HFFc6 (cell line): ENCODE results near the gene TICAM2. TPM values are rescaled to one million over a fixed set of nuclear protein-coding genes. Genes with fewer than 3 reads are reported as not detected.
A peak's percentile ranks its signal among the peaks of the same experiment; 100 is the strongest.

Experiments used
- DNase-seq: peaks from one replicate; pipeline ENCODE4 v3.0.0-alpha.2; 2018
- H3K27ac Mint-ChIP-seq: 2 replicates; pipeline ENCODE4 v1.8.0; 2020; ENCODE audit warnings: mild to moderate bottlenecking, mixed read lengths
- H3K27me3 Mint-ChIP-seq: 2 replicates; pipeline ENCODE4 v1.8.0; 2021; ENCODE audit warnings: mild to moderate bottlenecking, moderate library complexity, mixed read lengths; ENCODE audit not compliant: insufficient read depth
- H3K36me3 Mint-ChIP-seq: 2 replicates; pipeline ENCODE4 v1.8.0; 2021; ENCODE audit warnings: low read depth, mixed read lengths
- H3K4me1 Mint-ChIP-seq: 2 replicates; pipeline ENCODE4 v1.8.0; 2020; ENCODE audit warnings: low read depth, mixed read lengths
- H3K4me3 Mint-ChIP-seq: 2 replicates; pipeline ENCODE4 v1.8.0; 2020; ENCODE audit warnings: mild to moderate bottlenecking, moderate library complexity, mixed read lengths
- H3K9me3 Mint-ChIP-seq: 2 replicates; pipeline ENCODE4 v1.8.0; 2020; ENCODE audit warnings: mild to moderate bottlenecking, mixed read lengths
- CTCF ChIP-seq: fragments of 200-600 bp; sonication (generic); IDR thresholded peaks from 2 replicates; pipeline ENCODE4 v1.5.0; 2021; ENCODE audit warnings: antibody characterized with exemption, mild to moderate bottlenecking
- total RNA-seq, 6 experiments: library from RNA; stranded (reverse); fragmentation: NEBNext Ultra II Directional; extraction: Animal tissue kit (Norgen Biotek cat#: 25700); gene quantifications; 2 replicates in 1 of 6; 3 replicates in 5 of 6; pipeline ENCODE4 v1.2.3, GENCODE V29; 2021

The TICAM2 gene
- total RNA-seq, 6 experiments from 2014 or later, result 8.3 to 15.9 (median 13.1) TPM

DNA sequence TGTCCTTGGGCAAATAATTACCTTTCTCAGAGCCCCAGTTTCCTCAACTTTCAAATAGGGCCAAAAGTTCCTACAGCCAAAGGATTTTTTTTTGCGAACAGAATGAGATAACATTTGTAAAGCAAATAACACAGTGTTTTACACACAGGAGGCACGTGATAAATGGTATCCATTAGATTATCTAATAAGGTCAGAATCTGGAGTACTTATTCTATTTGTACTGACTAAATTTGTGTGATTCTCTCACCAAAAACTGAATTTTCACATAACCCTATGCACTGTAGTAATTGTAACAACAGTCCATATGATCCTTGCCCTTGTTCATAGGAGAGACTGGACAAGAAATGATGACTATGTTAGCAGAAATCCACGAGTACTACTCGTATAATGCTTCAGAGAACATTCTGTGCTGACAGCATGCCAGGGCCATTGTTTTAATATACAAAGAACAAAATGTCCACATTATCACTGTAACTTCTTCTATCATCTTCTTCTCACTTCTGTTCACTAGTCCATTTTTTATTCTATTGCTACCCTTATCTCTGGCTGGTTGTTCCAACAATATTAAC, 43.8 kb downstream of the TICAM2 start:
- no peaks in the 10 kb centered on the region; the same call in 1 of the 2 replicates for H3K27me3 Mint-ChIP-seq
- peaks cover 59% of the 10 kb centered on the region for H3K4me1 Mint-ChIP-seq
- peaks cover 12% of the 10 kb centered on the region; the same call in 1 of the 2 replicates for H3K36me3 Mint-ChIP-seq
- TF ChIP-seq CTCF, result no peak
- no peaks in the 10 kb centered on the region for H3K9me3 Mint-ChIP-seq
- no peak for DNase-seq
- H3K27ac Mint-ChIP-seq, result peak overlapping the region; percentile 88
- H3K4me3 Mint-ChIP-seq, result peak overlapping the region; percentile 18

DNA sequence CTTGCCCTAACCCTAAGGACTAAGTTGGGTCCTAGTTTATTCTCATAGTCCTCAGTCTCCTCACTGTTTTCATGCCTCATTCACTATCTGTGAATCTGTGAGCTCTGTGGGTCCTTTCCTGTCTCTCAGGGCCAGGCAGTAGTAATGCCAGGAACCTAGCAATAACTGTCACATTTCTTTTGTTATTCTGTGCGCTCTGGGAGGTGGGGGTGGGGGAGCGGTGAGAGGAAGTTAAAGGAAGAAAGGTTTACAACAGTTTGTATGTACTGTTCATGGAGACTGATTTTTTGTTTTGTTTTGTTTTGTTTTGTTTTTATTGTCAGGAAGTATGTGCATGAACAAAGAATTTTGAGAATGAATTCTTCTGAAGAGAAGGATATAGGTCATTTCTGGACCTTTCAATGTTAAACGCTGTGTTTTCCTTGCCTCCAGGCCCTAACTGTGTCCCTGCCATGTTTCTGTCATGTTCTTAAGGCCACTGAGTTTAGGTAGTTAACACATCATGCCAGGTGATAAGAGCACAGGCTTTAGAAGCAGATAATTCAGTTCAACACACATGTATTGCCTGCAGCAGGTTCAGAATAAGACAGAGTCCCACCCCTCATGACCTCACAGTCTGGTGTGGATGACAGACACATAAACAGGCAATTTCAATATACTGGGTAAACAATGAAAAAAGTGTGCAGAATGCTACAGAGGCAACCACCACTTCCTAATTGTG, 44.5 kb downstream of the TICAM2 start:
- no peak for TF ChIP-seq CTCF
- H3K27ac Mint-ChIP-seq, result peak overlapping the region; percentile 88
- H3K4me3 Mint-ChIP-seq, result peak overlapping the region; percentile 1; the same call in 1 of the 2 replicates
- H3K4me1 Mint-ChIP-seq, result peaks cover 66% of the 10 kb centered on the region
- no peaks in the 10 kb centered on the region for H3K9me3 Mint-ChIP-seq
- no peaks in the 10 kb centered on the region; the same call in 1 of the 2 replicates for H3K27me3 Mint-ChIP-seq
- DNase-seq, result no peak
- H3K36me3 Mint-ChIP-seq, result peaks cover 12% of the 10 kb centered on the region; the same call in 1 of the 2 replicates

DNA sequence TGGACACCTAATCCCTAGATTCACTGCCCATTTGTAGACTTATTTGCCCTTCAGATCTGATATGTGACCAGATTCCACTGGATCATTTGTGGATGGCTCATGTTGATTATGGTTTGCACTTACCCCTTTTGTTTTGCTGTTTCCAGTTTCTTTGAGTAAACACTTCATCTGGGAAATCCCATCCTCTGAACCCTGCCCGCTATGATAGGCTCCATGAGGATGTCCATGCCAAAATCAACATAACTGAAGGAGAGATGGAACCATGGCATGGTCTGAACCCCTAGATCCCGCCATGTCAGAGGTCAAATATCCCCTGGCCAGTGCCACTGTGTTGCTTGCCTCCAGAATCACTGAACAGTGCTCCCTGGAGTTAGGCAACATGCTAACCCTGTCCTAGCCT, 46.0 kb downstream of the TICAM2 start:
- H3K27me3 Mint-ChIP-seq, result no peaks in the 10 kb centered on the region; the same call in 1 of the 2 replicates
- peaks cover 10% of the 10 kb centered on the region; the same call in 1 of the 2 replicates for H3K36me3 Mint-ChIP-seq
- TF ChIP-seq CTCF, result no peak
- H3K9me3 Mint-ChIP-seq, result no peaks in the 10 kb centered on the region
- peaks cover 81% of the 10 kb centered on the region for H3K4me1 Mint-ChIP-seq
- H3K27ac Mint-ChIP-seq, result no peak overlapping the region
- H3K4me3 Mint-ChIP-seq, result no peak overlapping the region
- DNase-seq, result no peak

DNA sequence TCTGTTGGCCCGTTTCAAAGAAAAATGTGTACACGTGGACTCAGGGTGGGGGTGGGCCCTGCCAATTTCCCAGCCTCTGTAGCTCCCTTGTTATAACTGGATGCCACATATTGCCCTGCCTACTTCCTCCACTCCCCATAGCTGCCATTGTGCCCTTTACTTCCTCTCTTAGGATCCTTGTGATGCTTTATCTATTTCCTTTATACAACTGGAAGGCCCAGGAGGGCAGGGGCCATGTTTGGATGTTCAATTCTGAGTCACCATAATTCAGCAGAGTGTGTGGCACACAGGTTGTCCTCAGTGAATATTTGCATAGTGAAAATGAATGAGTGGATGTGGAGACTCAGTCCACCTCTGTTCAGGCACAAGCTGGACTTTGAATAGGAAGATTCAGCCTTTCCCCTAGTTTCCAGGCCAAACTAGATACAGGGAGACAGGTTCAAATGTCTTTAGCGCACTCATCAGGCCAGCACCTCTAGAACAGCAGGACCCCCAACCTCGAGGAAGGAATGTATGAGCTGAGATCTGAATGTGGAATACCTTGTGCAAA, 47.1 kb downstream of the TICAM2 start:
- Mint-ChIP-seq H3K27me3 (no peaks in the 10 kb centered on the region; the same call in 1 of the 2 replicates), H3K36me3 (0 out of 2 replicates have a peak, but pooled peaks cover 4% of the 10 kb centered on the region), H3K27ac (no peak overlapping the region), H3K9me3 (no peaks in the 10 kb centered on the region), H3K4me1 (peaks cover 83% of the 10 kb centered on the region), H3K4me3 (no peak overlapping the region)
- DNase-seq, result no peak
- no peak for TF ChIP-seq CTCF

DNA sequence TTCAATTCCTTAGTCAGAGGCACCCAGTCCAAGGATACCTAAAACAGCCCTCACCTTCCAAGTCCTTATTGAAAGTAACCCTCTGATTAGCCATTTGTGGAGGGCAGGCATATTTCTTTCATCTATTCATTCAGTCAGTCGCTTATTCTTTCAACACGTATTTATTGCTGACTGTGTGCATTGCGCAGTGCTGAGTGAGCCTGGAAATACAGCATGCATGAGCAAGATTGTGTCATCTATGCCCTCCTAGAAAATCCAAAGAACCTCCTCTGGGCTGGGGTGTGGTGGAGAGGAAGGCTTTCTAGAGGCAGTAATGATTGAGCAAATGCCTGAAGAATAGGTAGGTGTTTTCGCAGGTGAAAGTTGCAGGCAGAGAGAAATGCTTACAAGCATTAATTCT, 49.2 kb downstream of the TICAM2 start:
- no peak for TF ChIP-seq CTCF
- no peaks in the 10 kb centered on the region; the same call in 1 of the 2 replicates for H3K27me3 Mint-ChIP-seq
- peak overlapping the region; percentile 39; the same call in 1 of the 2 replicates for H3K27ac Mint-ChIP-seq
- DNase-seq, result no peak
- H3K36me3 Mint-ChIP-seq, result no peaks in the 10 kb centered on the region
- no peak overlapping the region for H3K4me3 Mint-ChIP-seq
- H3K9me3 Mint-ChIP-seq, result no peaks in the 10 kb centered on the region
- H3K4me1 Mint-ChIP-seq, result peaks cover 62% of the 10 kb centered on the region
